ENCODE measurements around the gene KLHL8.

The KLHL8 gene

GRCh38 chr4:87117051-87117731 is 103.2 kb downstream of the KLHL8 start:
- ATAC-seq = no peak
- TF ChIP-seq ZFP3 (CRISPR knock-in tag; IDR thresholded peaks at IDR 0.05) (no peak), ZC3H10 (CRISPR knock-in tag; IDR thresholded peaks at IDR 0.05) (no peak), ZNF565 (CRISPR knock-in tag; conservative IDR thresholded peaks at IDR 0.05; ENCODE audit: low read depth) (no peak), TSHZ2 (CRISPR knock-in tag; IDR thresholded peaks at IDR 0.05) (no peak), CSRNP3 (CRISPR knock-in tag; IDR thresholded peaks at IDR 0.05) (no peak), TCF4 (CRISPR knock-in tag; IDR thresholded peaks at IDR 0.05; ENCODE audit: borderline replicate concordance) (no peak), CREB5 (CRISPR knock-in tag; IDR thresholded peaks at IDR 0.05; ENCODE audit: low read depth) (no peak)

DNA sequence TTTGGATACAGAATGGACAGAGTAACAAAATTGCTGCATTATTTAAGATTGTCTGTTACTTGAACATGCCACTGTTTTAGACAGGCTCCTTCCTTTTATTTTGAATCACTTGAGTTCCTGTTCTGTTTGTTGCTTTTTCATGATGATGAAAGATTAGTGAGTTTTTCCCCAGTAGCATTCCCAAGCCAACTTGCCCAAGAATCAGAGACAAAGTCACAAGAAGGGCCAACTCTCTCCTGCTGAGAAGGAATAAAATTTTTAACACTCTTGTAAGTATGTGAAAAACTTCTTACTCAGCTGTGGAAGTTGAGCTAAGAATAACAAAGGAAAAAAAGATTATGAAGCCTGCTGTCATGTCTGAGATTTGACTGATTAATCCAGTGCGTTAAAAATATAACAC is 104.2 kb downstream of the KLHL8 start:
- ATAC-seq = no peak

DNA sequence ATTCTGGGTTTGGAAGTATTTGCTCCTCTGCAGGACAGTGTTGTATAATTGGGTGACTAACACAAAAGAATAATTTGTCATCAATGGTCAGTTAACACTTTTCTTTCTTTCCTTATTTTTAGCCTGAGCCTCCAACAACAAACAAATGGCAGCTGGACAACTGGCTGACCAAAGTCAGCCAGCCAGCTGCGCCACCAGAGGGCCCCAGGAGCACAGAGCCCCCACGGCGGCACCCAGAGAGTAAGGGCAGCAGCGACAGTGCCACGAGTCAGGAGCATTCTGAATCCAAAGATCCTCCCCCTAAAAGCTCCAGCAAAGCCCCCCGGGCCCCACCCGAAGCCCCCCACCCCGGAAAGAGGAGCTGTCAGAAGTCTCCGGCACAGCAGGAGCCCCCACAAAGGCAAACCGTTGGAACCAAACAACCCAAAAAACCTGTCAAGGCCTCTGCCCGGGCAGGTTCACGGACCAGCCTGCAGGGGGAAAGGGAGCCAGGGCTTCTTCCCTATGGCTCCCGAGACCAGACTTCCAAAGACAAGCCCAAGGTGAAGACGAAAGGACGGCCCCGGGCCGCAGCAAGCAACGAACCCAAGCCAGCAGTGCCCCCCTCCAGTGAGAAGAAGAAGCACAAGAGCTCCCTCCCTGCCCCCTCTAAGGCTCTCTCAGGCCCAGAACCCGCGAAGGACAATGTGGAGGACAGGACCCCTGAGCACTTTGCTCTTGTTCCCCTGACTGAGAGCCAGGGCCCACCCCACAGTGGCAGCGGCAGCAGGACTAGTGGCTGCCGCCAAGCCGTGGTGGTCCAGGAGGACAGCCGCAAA is 106.0 kb downstream of the KLHL8 start:
- no peak for ATAC-seq
- TF ChIP-seq ESRRG (CRISPR knock-in tag; IDR thresholded peaks at IDR 0.05) (no peak), ZNF70 (CRISPR knock-in tag; IDR thresholded peaks at IDR 0.05) (no peak), OSR1 (CRISPR knock-in tag; IDR thresholded peaks at IDR 0.05) (no peak), CREB5 (CRISPR knock-in tag; IDR thresholded peaks at IDR 0.05; ENCODE audit: low read depth) (no peak), SNAI2 (CRISPR knock-in tag; IDR thresholded peaks at IDR 0.05) (no peak), GLIS3 (CRISPR knock-in tag; IDR thresholded peaks at IDR 0.05) (no peak), TOX (CRISPR knock-in tag; IDR thresholded peaks at IDR 0.05; ENCODE audit: borderline replicate concordance) (no peak), ZNF8 (CRISPR knock-in tag; IDR thresholded peaks at IDR 0.05) (no peak), BACH2 (CRISPR knock-in tag; IDR thresholded peaks at IDR 0.05; ENCODE audit: borderline replicate concordance) (no peak), ARNTL (CRISPR knock-in tag; IDR thresholded peaks at IDR 0.05; ENCODE audit: borderline replicate concordance, low read depth) (no peak), ZFP3 (CRISPR knock-in tag; IDR thresholded peaks at IDR 0.05) (no peak), TSHZ2 (CRISPR knock-in tag; IDR thresholded peaks at IDR 0.05) (no peak), ISL1 (CRISPR knock-in tag; IDR thresholded peaks at IDR 0.05) (no peak), ZNF565 (CRISPR knock-in tag; conservative IDR thresholded peaks at IDR 0.05; ENCODE audit: low read depth) (no peak), POU6F1 (CRISPR knock-in tag; IDR thresholded peaks at IDR 0.05; ENCODE audit: borderline replicate concordance, low read depth) (no peak), RARB (CRISPR knock-in tag; IDR thresholded peaks at IDR 0.05) (no peak)

More for the DNA sequence above, 104.2 kb downstream of the KLHL8 start:
- no peak for TF ChIP-seq RARB (CRISPR knock-in tag; IDR thresholded peaks at IDR 0.05)
- no peak for TF ChIP-seq TOX (CRISPR knock-in tag; IDR thresholded peaks at IDR 0.05; ENCODE audit: borderline replicate concordance)
- TF ChIP-seq ZC3H10 (CRISPR knock-in tag; IDR thresholded peaks at IDR 0.05) = no peak
- no peak for TF ChIP-seq PATZ1 (CRISPR knock-in tag; IDR thresholded peaks at IDR 0.05; ENCODE audit: borderline replicate concordance)
